Thyroid gland (tissue), 4 donors: ENCODE results near the gene CHL1.

ENCODE experiments used
- CTCF ChIP-seq, 6 experiments: fragments of 200-600 bp in 3 of 6; fragments of 450-650 bp in 3 of 6; sonication (generic) in 3 of 6; IDR thresholded peaks; one replicate each; pipeline ENCODE4 v1.5.1; 2016 to 2019; ENCODE audit warnings: antibody characterized with exemption in 6 of 6, mild to moderate bottlenecking in 2 of 6, inconsistent platforms in 1 of 6, moderate library complexity in 1 of 6
- POLR2A ChIP-seq, 2 donors: fragments of 450-650 bp; IDR thresholded peaks; one replicate each; pipeline ENCODE4 v1.6.1; 2017; ENCODE audit warnings: antibody characterized with exemption in 2 of 2, mild to moderate bottlenecking in 2 of 2, moderate library complexity in 1 of 2

GRCh38 chr3:267101-267500 lies 70.5 kb downstream of the CHL1 start:
- TF ChIP-seq CTCF (IDR thresholded peaks at IDR 0.05) (no peak), POLR2A (IDR thresholded peaks at IDR 0.05) (no peak)
